HG03135 (cell line): ENCODE measurements around the gene PADI1.

ENCODE experiments used
- ATAC-seq: cut with Tn5 transposase; IDR thresholded peaks from one replicate; pipeline ENCODE4 v1.9.1; 2021; ENCODE audit warnings: mild to moderate bottlenecking, moderate library complexity; ENCODE audit not compliant: unreplicated experiment

Gene PADI1

GRCh38 chr1:17270891-17271765 lies 66.2 kb downstream of the PADI1 start:
- no peak for ATAC-seq

DNA sequence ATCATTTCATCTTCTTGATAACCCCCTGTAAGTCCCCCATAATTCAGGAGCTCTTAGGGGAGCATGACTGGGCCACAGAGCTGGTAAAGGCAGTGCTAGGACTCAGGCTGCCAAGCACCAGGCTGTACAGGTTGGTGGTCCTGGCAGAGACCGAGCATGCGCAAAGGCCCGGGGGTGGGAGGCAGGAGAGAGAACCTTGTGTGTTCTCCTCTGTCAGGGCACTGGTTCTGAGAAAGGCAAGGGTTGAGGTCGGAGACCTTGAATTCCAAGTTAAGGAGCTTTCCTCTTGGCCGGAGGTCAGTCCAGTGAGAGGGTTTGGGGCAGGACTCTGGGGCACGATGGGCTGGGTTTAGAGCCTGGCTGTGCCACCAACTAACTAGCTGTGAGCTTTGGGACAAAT lies 67.1 kb downstream of the PADI1 start:
- no peak for ATAC-seq

DNA sequence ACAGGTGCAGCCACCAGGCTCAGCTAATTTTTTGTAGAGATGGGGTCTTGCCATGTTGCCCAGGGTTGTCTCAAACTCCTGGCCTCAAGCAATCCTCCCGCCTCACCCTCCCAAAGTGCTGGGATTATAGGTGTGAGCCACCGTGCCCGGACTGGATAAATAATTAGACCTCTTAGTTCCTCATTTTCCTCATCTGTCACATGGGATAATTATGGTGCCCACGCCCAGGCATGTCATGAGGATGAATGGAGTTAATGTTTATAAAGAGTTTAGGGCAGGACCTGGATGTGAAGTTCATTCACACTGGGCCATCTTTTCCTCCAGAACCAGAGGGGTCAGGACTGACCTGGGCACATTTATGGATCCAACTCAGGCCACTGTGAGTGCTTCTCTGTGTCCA lies 67.7 kb downstream of the PADI1 start:
- ATAC-seq, result no peak

DNA sequence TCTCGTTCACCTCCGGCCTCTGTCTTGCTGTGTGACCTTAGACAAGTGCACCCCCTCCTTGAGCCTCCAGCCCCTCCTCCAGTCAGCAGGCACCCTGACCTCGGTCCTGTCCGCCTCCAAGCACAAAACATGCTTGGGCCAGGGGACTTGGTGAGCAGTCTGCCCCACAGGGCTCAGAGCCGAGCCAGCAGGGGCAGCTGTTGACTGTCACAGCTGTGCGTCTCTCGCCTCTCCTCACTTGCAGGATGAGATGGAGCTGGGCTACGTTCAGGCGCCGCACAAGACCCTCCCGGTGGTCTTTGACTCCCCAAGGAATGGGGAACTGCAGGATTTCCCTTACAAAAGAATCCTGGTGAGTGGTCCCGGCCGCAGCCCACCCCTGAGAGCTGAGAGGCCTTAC lies 68.2 kb downstream of the PADI1 start:
- no peak for ATAC-seq

- ATAC-seq, result no peak
Measured at GRCh38 chr1:17274186-17275170, 69.5 kb downstream of the PADI1 start.

DNA sequence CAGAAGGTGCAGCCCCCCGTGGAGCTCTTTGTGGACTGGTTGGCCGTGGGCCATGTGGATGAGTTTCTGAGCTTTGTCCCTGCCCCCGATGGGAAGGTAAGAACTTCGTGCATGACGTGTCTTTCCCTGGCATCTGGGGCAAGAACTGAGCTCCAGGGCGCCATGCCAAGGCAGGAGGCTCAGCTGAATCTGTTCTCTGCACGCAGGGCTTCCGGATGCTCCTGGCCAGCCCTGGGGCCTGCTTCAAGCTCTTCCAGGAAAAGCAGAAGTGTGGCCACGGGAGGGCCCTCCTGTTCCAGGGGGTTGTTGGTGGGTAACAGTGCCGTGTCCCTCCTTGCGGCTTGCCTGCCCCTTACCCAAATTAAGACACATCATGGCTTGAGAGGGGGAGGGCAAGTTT lies 71.6 kb downstream of the PADI1 start:
- no peak for ATAC-seq

GRCh38 chr1:17277511-17278159 lies 72.7 kb downstream of the PADI1 start:
- ATAC-seq, result no peak

DNA sequence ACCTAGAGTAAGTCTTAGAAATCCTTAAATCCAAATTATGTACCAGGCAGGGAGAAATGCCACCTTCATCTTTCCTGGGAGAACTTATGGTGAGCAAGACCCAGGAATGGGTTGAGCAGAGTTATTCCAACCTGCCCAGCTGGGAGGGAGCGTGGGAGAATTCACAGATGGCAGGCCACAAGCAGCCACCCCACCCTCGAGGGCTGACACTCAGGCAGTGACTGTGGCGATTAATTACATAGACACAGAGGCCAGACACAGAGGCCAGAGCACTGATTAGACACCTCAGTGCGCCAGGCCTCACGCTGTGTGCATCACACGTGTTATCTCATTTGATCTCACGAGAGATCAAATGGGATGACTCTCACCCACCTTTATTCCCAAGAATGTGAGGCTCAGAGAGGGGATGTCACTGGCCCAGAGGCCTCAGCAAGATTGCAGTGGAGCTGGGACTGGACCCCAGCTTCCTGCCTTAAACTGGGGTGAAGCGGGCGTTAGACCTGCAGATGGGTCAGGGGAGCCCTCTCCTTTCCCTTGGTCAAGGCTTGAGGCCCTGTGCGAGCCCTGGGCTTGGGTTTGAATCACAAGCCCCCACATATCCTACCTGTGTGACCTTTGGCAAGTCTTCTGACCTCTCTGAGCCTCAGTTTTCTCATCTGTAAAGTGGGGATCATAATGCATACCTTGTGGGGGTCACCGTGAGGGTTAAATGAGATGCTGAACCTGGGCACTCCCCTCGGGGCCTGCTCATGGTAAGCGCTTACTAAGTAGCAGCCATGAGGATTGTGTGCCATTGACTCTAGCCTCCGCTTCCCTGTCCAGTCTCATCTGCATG lies 74.3 kb downstream of the PADI1 start:
- no peak for ATAC-seq

DNA sequence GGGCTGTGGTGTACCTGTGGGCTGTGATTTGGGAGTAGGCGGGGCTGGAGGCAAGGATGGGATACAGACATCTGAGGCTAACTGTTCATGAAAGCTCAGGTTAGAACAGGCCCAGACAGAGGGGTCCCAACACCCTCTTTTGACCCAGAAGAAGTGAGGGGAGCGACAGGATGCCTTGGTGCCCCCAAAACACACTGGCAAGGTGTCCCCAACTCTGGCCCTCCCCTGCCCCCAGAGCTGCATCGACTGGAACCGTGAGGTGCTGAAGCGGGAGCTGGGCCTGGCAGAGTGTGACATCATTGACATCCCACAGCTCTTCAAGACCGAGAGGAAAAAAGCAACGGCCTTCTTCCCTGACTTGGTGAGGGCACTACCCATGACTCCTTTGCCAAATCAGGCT lies 75.5 kb downstream of the PADI1 start:
- no peak for ATAC-seq

GRCh38 chr1:17280894-17281293 lies 76.0 kb downstream of the PADI1 start:
- no peak for ATAC-seq

DNA sequence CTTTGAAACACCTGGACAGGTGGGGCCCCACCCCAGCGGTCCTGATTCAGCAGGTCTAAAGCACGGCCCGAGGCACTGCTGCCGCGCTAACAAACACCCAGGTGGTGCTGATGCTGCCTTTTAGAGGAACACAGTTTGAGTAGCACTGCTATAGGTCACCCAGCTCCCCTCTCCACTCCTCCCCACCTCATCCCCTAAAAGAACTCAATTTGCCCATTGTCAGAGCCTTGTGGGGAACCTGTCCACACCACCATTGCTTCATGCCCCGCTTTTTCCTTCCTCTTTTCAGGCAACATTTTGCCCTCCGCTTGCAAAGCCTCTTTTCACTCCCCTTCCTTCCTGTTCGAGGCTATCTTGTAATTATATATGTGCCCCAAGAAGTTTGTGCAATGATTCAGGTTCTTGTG lies 76.8 kb downstream of the PADI1 start:
- no peak for ATAC-seq

DNA sequence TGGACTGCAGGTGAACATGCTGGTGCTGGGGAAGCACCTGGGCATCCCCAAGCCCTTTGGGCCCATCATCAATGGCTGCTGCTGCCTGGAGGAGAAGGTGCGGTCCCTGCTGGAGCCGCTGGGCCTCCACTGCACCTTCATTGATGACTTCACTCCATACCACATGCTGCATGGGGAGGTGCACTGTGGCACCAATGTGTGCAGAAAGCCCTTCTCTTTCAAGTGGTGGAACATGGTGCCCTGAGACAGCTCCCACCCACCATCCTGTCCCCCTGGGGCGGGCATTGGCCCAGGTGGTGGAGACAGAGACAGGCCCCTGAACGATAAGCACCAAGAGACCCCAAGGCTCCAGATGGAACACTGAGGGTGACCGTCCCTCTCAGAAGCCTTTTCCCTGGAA lies 77.9 kb downstream of the PADI1 start:
- ATAC-seq, result no peak

DNA sequence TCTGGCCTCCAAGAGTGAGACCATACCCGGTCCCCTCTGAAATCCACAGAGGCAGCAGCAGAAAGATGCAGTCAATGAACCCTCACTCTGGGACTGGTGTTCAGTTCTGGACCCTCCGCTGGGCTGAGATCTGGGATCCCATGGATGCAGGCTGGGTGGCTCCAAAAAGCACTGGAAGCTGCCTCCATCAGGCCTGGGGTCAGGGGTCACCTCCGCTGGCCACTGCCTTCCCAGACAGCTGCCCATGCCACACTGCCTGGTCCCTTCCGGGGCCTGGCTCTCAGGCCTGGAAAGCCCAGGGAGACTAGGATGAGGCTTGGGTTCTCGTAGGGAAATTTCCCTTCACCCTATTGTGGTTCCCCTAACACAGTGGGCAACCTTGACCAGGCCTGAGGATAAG lies 81.7 kb downstream of the PADI1 start:
- ATAC-seq, result no peak

DNA sequence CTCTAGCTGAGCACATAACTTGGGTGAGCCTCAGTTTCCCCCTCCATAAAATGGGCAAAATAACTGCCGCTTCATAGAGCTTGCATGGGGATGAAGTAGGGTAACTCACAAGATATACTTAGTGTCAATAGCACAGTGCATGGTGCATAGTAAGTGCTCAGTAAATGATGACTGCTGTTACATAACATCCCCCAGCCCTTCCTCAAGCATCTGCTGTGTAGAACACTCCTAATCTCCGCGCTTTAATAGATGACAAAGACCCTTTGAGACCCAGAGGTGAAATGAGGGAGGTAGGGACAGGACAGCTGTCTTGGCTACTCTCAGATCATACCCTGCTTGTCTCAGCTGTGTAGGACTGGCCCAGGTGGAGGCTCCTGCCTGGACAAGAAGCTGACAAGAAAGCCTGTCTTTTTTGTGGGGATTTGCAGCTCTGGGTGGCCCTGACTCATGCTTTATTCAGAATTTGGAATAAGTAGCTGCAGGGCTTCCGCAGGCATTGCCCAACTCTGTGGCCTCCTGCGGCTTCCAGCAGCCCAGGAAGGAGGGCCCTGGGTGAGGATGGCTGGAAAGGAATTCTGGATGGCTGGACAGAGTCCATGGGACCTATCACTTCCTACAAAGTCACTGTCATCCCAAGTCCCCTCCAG lies 82.3 kb downstream of the PADI1 start:
- no peak for ATAC-seq

GRCh38 chr1:17289721-17290120 lies 84.8 kb downstream of the PADI1 start:
- ATAC-seq, result no peak

- no peak for ATAC-seq
Measured at GRCh38 chr1:17290553-17290952, 85.6 kb downstream of the PADI1 start.

DNA sequence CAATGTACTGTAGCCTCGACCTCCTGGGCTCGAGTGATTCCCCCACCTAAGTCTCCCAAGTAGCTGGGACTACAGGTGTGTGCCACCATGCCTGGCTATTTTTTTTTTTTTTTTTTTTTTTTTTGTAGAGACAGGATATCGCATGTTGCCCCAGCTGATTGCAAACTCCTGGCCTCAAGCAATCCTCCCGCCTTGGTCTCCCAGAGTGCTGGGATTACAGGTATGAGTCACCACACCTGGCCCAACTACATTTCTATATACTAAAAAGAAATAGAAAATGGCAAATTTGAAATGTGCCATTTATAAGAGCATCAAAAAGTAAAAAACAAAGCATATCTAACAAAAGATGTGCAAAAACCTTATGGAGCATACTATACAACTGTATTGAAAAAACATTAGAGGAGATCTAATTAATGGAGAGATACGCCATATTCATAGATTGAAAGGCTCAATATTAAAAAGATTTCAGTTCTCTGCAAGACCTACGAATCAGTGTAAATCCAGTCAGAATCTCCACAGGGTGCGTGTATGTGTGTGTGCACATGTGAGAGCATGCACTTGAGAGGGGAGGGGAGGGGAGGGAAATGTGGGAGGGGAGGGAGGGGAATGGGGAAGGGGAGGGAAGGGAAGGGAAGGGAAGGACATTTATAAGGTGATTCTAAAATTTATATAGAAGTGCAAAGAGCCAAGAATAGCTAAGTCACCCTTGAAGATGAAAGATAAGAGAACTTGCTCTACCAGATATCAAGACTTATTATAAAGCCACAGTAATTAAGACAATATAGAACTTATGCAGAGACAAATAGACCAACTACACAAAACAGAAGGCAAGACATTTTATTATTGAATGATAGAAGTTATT lies 87.6 kb downstream of the PADI1 start:
- ATAC-seq, result no peak

DNA sequence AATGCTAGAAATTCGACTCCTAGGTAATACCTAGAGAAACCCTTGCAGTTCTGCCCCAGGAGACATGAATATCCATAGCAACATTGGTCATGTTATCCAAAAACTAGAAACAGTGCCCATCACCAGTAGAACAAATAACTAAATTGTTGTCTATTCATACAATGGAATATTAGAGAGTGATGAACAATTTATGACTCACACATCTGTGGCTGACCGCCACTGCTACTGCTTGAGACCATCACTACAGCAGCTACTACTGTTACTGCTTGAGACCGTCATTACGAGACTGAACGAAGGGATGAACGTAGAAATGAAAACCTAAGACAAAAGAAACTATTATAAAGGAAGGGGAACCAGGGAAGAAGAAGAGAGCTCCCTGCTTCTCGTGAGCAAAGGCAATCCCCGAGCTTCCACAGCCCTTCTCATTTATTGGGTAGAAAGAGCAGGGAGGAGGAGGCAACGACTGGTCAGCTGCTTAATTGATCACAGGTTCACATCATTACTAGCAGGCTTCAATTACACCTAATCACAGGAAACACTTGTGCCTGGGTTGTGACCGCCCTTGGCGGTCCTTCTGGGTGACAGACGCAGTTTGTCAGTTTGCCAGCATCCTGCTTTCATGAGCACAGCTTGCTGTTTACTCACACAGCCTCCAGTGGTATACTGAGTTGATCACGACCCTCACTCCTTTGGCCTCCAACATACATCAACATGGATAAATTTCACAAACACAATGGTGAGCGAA lies 88.9 kb downstream of the PADI1 start:
- no peak for ATAC-seq
